Lung (tissue), 12 donors: Measurements from ENCODE around the gene HMCN2. TPM values are rescaled to one million over a fixed set of nuclear protein-coding genes. Genes with fewer than 3 reads are reported as not detected.

Experiments used
- ATAC-seq: fragments of 200-7000 bp; cut with Tn5 transposase; one replicate; pipeline ENCODE4 v1.9.1; 2020; ENCODE audit warnings: moderate number of reproducible peaks; ENCODE audit not compliant: insufficient read depth, low FRiP score
- DNase-seq, 3 donors: peaks; one replicate each; pipeline ENCODE4 v3.0.0-alpha.2; 2013 to 2017
- H3K27ac ChIP-seq, 2 donors: one replicate each; pipeline ENCODE4 v1.5.1; 2013; ENCODE audit warnings: mild to moderate bottlenecking in 2 of 2, moderate library complexity in 2 of 2, control low read depth in 1 of 2, inconsistent platforms in 1 of 2, low read depth in 1 of 2, low read length in 1 of 2
- H3K27me3 ChIP-seq, 3 donors: one replicate each; pipeline ENCODE4 v1.5.1; 2013; ENCODE audit warnings: low read length in 2 of 3; ENCODE audit not compliant: control insufficient read depth in 3 of 3, insufficient read depth in 3 of 3
- H3K36me3 ChIP-seq, 4 donors: one replicate each; pipeline ENCODE4 v1.5.1; 2013; ENCODE audit warnings: low read length in 4 of 4, mild to moderate bottlenecking in 1 of 4, moderate library complexity in 1 of 4; ENCODE audit not compliant: control insufficient read depth in 4 of 4, insufficient read depth in 4 of 4
- H3K4me1 ChIP-seq, 5 donors: one replicate each; pipeline ENCODE4 v1.5.1; 2013; ENCODE audit warnings: low read length in 5 of 5, mild to moderate bottlenecking in 2 of 5, moderate library complexity in 1 of 5; ENCODE audit not compliant: control insufficient read depth in 5 of 5, insufficient read depth in 5 of 5
- H3K4me3 ChIP-seq: one replicate; pipeline ENCODE4 v1.5.1; 2013; ENCODE audit warnings: mild to moderate bottlenecking, control low read depth, moderate library complexity
- H3K9ac ChIP-seq, 2 donors: one replicate each; pipeline ENCODE4 v1.5.1; 2013; ENCODE audit warnings: low read length in 2 of 2, control low read depth in 1 of 2; ENCODE audit not compliant: insufficient read depth in 1 of 2
- H3K9me3 ChIP-seq, 4 donors: one replicate each; pipeline ENCODE4 v1.5.1; 2013; ENCODE audit warnings: low read length in 3 of 4, mild to moderate bottlenecking in 1 of 4, moderate library complexity in 1 of 4; ENCODE audit not compliant: control insufficient read depth in 4 of 4, insufficient read depth in 3 of 4
- CTCF ChIP-seq: IDR thresholded peaks from 2 replicates; pipeline ENCODE4 v1.5.1; 2012; ENCODE audit warnings: mild to moderate bottlenecking; ENCODE audit errors: control extremely low read depth, extremely low read depth
- WGBS, 2 donors: extraction: QIAGEN DNeasy Blood & Tissue Kit; methylation state at CpG; one replicate each; pipeline ENCODE4 v1.1.7; 2013; 5-methylcytosine and 5-hydroxymethylcytosine counted together
- polyA plus RNA-seq, 2 donors: library from polyadenylated mRNA; stranded (reverse); fragments of 200-250 nt; gene quantifications; one replicate each; pipeline ENCODE4 v1.2.1, GENCODE V29; 2013
- total RNA-seq, 2 donors: library from RNA; depleted of rRNA in 1 of 2; stranded (reverse); fragments of >200 nt in 1 of 2; gene quantifications; one replicate each; pipeline ENCODE4 v1.2.1, GENCODE V29; 2014 to 2021
- donor health status: control.
- donor health status: control.
- donor health status: Bipolar disorder and iron deficiency.
- donor health status: healthy.
- donor health status: DM: yes; HTN: yes; CAD: no.

The HMCN2 gene
- total and polyA plus RNA-seq, 4 donors: 2.1 to 5.2 (median 3.7) TPM

GRCh38 chr9:130301483-130302286 is 36.1 kb downstream of the HMCN2 start:
- WGBS, 2 donors: 79 to 85% methylated on average over 18 of the region's 18 CpGs
- Histone ChIP-seq H3K9ac (no peak overlapping the region), H3K36me3 (no peaks in the 10 kb centered on the region), H3K27me3 (peaks cover 0 to 13% (median 2%) of the 10 kb centered on the region in 3 donors), H3K27ac (no peak overlapping the region), H3K9me3 (no peaks in the 10 kb centered on the region), H3K4me1 (no peaks in the 10 kb centered on the region), H3K4me3 (no peak overlapping the region)
- DNase-seq (no peak), ATAC-seq (no peak)
- TF ChIP-seq CTCF: no peak

GRCh38 chr9:130302785-130303612 is 37.4 kb downstream of the HMCN2 start:
- no peak overlapping the region for H3K4me3 ChIP-seq
- H3K9me3 ChIP-seq: no peaks in the 10 kb centered on the region
- no peaks in the 10 kb centered on the region for H3K4me1 ChIP-seq
- DNase-seq (no peak), ATAC-seq (no peak)
- no peak overlapping the region for H3K27ac ChIP-seq
- whole genome bisulfite sequencing, 2 donors: 86 to 93% methylated on average over 23 of the region's 23 CpGs
- no peaks in the 10 kb centered on the region for H3K36me3 ChIP-seq
- TF ChIP-seq CTCF: no peak
- no peak overlapping the region for H3K9ac ChIP-seq
- H3K27me3 ChIP-seq: peaks cover 0 to 13% (median 2%) of the 10 kb centered on the region in 3 donors

- no peak for TF ChIP-seq CTCF
- no peak overlapping the region for H3K27ac ChIP-seq
- peaks cover 0 to 13% (median 2%) of the 10 kb centered on the region in 3 donors for H3K27me3 ChIP-seq
- H3K9me3 ChIP-seq: no peaks in the 10 kb centered on the region
- DNase-seq (no peak), ATAC-seq (no peak)
- H3K4me1 ChIP-seq: no peaks in the 10 kb centered on the region
- WGBS, 2 donors: 71 to 74% methylated on average over 17 of the region's 17 CpGs
- H3K4me3 ChIP-seq: no peak overlapping the region
- no peak overlapping the region for H3K9ac ChIP-seq
- no peaks in the 10 kb centered on the region for H3K36me3 ChIP-seq
These were observed 38.1 kb downstream of the HMCN2 start for GRCh38 chr9:130303613-130304055.
